DOHH2 (cell line): ENCODE results near the gene CACNA1F.

ENCODE experiments used
- H3F3A ChIP-seq: fragments of 200-600 bp; sonication (generic), shearing (Covaris generic); 2 replicates; pipeline ENCODE4 v1.6.0; 2016; ENCODE audit warnings: antibody characterized with exemption, mild to moderate bottlenecking; ENCODE audit not compliant: control insufficient read depth, insufficient read depth
- H3K27ac ChIP-seq: fragments of 200-600 bp; sonication (generic); 2 replicates; pipeline ENCODE4 v1.5.1; 2014; ENCODE audit warnings: low read depth, mild to moderate bottlenecking, low read length, moderate library complexity
- H3K27me3 ChIP-seq: fragments of 200-600 bp; sonication (generic); 2 replicates; pipeline ENCODE4 v1.6.1; 2014; ENCODE audit warnings: mild to moderate bottlenecking, low read length, mixed read lengths; ENCODE audit not compliant: control insufficient read depth
- H3K36me3 ChIP-seq: fragments of 200-600 bp; sonication (generic); 2 replicates; pipeline ENCODE4 v1.6.1; 2014; ENCODE audit warnings: mild to moderate bottlenecking, low read length, moderate library complexity, mixed read lengths; ENCODE audit not compliant: control insufficient read depth
- H3K4me1 ChIP-seq: fragments of 200-600 bp; sonication (generic); 2 replicates; pipeline ENCODE4 v1.6.1; 2014; ENCODE audit warnings: mild to moderate bottlenecking, low read length, mixed read lengths; ENCODE audit not compliant: control insufficient read depth
- H3K4me2 ChIP-seq: fragments of 200-600 bp; sonication (generic); 2 replicates; pipeline ENCODE4 v1.6.0; 2014; ENCODE audit warnings: mild to moderate bottlenecking, low read length, moderate library complexity
- H3K4me3 ChIP-seq: fragments of 200-600 bp; sonication (generic); 2 replicates; pipeline ENCODE4 v1.5.1; 2014; ENCODE audit warnings: mild to moderate bottlenecking, low read length, mixed read lengths
- H3K79me2 ChIP-seq: fragments of 200-600 bp; sonication (generic); 2 replicates; pipeline ENCODE4 v1.6.1; 2014; ENCODE audit warnings: mild to moderate bottlenecking, low read length, mixed read lengths; ENCODE audit not compliant: control insufficient read depth
- H3K9me2 ChIP-seq: fragments of 200-600 bp; sonication (generic); replicated peaks from 2 replicates; pipeline ENCODE4 v1.6.1; 2014; ENCODE audit warnings: mild to moderate bottlenecking, low read length, mixed read lengths; ENCODE audit not compliant: control insufficient read depth
- H3K9me3 ChIP-seq: fragments of 200-600 bp; sonication (generic); 2 replicates; pipeline ENCODE4 v1.6.1; 2014; ENCODE audit warnings: antibody characterized with exemption, low read length, mixed read lengths; ENCODE audit not compliant: control insufficient read depth, insufficient read depth
- H4K20me1 ChIP-seq: fragments of 200-600 bp; sonication (generic); 2 replicates; pipeline ENCODE4 v1.6.0; 2014; ENCODE audit warnings: low read depth, mild to moderate bottlenecking, antibody characterized with exemption, low read length, moderate library complexity; ENCODE audit not compliant: control insufficient read depth, insufficient read depth
- EZH2phosphoT487 ChIP-seq: fragments of 200-600 bp; sonication (generic); IDR thresholded peaks from 2 replicates; pipeline ENCODE4 v1.6.1; 2017; ENCODE audit warnings: borderline replicate concordance, mild to moderate bottlenecking, antibody characterized with exemption, low read length, moderate library complexity, mixed read lengths
- TF ChIP-seq, protein P1 (sequence below): fragments of 200-600 bp; sonication (generic); IDR thresholded peaks from one replicate; pipeline ENCODE4 v1.5.1; 2014; ENCODE audit warnings: antibody characterized with exemption, mild to moderate bottlenecking, low read depth, low read length; ENCODE audit not compliant: poor library complexity, severe bottlenecking

CACNA1F gene

GRCh38 chrX:49214996-49215526, 18.1 kb downstream of the CACNA1F start:
- TF ChIP-seq, protein P1, sequence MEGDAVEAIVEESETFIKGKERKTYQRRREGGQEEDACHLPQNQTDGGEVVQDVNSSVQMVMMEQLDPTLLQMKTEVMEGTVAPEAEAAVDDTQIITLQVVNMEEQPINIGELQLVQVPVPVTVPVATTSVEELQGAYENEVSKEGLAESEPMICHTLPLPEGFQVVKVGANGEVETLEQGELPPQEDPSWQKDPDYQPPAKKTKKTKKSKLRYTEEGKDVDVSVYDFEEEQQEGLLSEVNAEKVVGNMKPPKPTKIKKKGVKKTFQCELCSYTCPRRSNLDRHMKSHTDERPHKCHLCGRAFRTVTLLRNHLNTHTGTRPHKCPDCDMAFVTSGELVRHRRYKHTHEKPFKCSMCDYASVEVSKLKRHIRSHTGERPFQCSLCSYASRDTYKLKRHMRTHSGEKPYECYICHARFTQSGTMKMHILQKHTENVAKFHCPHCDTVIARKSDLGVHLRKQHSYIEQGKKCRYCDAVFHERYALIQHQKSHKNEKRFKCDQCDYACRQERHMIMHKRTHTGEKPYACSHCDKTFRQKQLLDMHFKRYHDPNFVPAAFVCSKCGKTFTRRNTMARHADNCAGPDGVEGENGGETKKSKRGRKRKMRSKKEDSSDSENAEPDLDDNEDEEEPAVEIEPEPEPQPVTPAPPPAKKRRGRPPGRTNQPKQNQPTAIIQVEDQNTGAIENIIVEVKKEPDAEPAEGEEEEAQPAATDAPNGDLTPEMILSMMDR = no peak
- TF ChIP-seq EZH2phosphoT487 = no peak

GRCh38 chrX:49214416-49214815, 18.7 kb downstream of the CACNA1F start:
- Histone ChIP-seq H3K9me2 (no peaks in the 10 kb centered on the region), H3K27me3 (no peaks in the 10 kb centered on the region), H3K9me3 (no peaks in the 10 kb centered on the region), H3K27ac (no peak overlapping the region), H3K36me3 (no peaks in the 10 kb centered on the region), H4K20me1 (no peaks in the 10 kb centered on the region), H3K79me2 (no peaks in the 10 kb centered on the region), H3K4me2 (no peak overlapping the region), H3K4me3 (no peak overlapping the region), H3F3A (no peaks in the 10 kb centered on the region), H3K4me1 (no peaks in the 10 kb centered on the region)
- no peak for TF ChIP-seq EZH2phosphoT487
- TF ChIP-seq, protein P1 = no peak

More at GRCh38 chrX:49214996-49215526, 18.1 kb downstream of the CACNA1F start:
- Histone ChIP-seq H3K27ac (no peak overlapping the region), H3K36me3 (no peaks in the 10 kb centered on the region), H3K4me3 (no peak overlapping the region), H3K9me2 (no peaks in the 10 kb centered on the region), H3K9me3 (no peaks in the 10 kb centered on the region), H4K20me1 (no peaks in the 10 kb centered on the region), H3K4me1 (no peaks in the 10 kb centered on the region), H3K4me2 (no peak overlapping the region), H3K79me2 (no peaks in the 10 kb centered on the region), H3F3A (no peaks in the 10 kb centered on the region), H3K27me3 (no peaks in the 10 kb centered on the region)

GRCh38 chrX:49212861-49213260, 20.3 kb downstream of the CACNA1F start:
- Histone ChIP-seq H3K9me3 (no peaks in the 10 kb centered on the region), H3K4me3 (no peak overlapping the region), H3K79me2 (no peaks in the 10 kb centered on the region), H3F3A (no peaks in the 10 kb centered on the region), H3K36me3 (no peaks in the 10 kb centered on the region), H3K27ac (no peak overlapping the region), H4K20me1 (no peaks in the 10 kb centered on the region), H3K4me1 (no peaks in the 10 kb centered on the region), H3K9me2 (no peaks in the 10 kb centered on the region), H3K4me2 (no peak overlapping the region), H3K27me3 (no peaks in the 10 kb centered on the region)
- TF ChIP-seq EZH2phosphoT487 = no peak
- TF ChIP-seq, protein P1 = no peak
